Activated naive CD8-positive, alpha-beta T cell treated with anti-CD3 and anti-CD28 coated beads, Interleukin-2, amount 10 ng/mL, durations not matched to agents 7 days and 5 days (primary cell): ENCODE measurements around the gene C2orf80. TPM values are rescaled to one million over a fixed set of nuclear protein-coding genes. Genes with fewer than 3 reads are reported as not detected.
"Not testable (repeated sequence)": the region's sequence is repeated elsewhere in the genome, so short reads cannot be mapped to it uniquely, and the experiment has no call there.

ENCODE experiments used
- ATAC-seq: fragments of 150-1000 bp; cut with Tn5 transposase; one replicate; pipeline ENCODE4 v1.10.0; 2021; ENCODE audit warnings: low read depth, moderate library complexity
- POLR2A ChIA-PET: fragments of 350-600 bp; sonication (Branson Sonifier 250); formaldehyde crosslinking; loops from one replicate; lab custom pipeline; 2021; ENCODE audit warnings: antibody characterized with exemption; lab: Charles Lee
- DNase-seq: peaks from one replicate; pipeline ENCODE4 v3.0.0; 2021
- H3K27ac Mint-ChIP-seq: one replicate; pipeline ENCODE4 v1.8.0; 2022; ENCODE audit warnings: mild to moderate bottlenecking, mixed read lengths
- H3K27me3 Mint-ChIP-seq: one replicate; pipeline ENCODE4 v1.8.0; 2022; ENCODE audit warnings: mild to moderate bottlenecking, moderate library complexity, mixed read lengths
- H3K36me3 Mint-ChIP-seq: one replicate; pipeline ENCODE4 v1.8.0; 2021; ENCODE audit warnings: mild to moderate bottlenecking, mixed read lengths
- H3K4me1 Mint-ChIP-seq: one replicate; pipeline ENCODE4 v1.8.0; 2021; ENCODE audit warnings: mixed read lengths
- H3K4me3 Mint-ChIP-seq: one replicate; pipeline ENCODE4 v1.8.0; 2022; ENCODE audit warnings: mild to moderate bottlenecking, moderate library complexity, mixed read lengths
- H3K9me3 Mint-ChIP-seq: one replicate; pipeline ENCODE4 v1.8.0; 2021; ENCODE audit warnings: mixed read lengths
- total RNA-seq, 2 experiments: library from RNA; stranded (reverse); gene quantifications; one replicate each; pipeline ENCODE4 v1.2.3, GENCODE V29; 2021

Gene C2orf80
- total RNA-seq, 2 experiments from 2014 or later = not detected

- H3K4me3 Mint-ChIP-seq, H3K27me3 Mint-ChIP-seq, POLR2A ChIA-PET, DNase-seq, H3K27ac Mint-ChIP-seq, ATAC-seq, H3K9me3 Mint-ChIP-seq, H3K36me3 Mint-ChIP-seq: not testable (repeated sequence)
- peaks cover 11% of the 10 kb centered on the region for H3K4me1 Mint-ChIP-seq
Observed at GRCh38 chr2:208138334-208138733, 51.5 kb downstream of the C2orf80 start.

- H3K27ac Mint-ChIP-seq = peak overlapping the region; percentile 31
- ATAC-seq = no peak
- no peak for DNase-seq
- peaks cover 12% of the 10 kb centered on the region for H3K27me3 Mint-ChIP-seq
- POLR2A ChIA-PET = no interaction called here
- H3K9me3 Mint-ChIP-seq = peaks cover 3% of the 10 kb centered on the region
- H3K4me3 Mint-ChIP-seq = no peak overlapping the region
- peaks cover 5% of the 10 kb centered on the region for H3K36me3 Mint-ChIP-seq
- peaks cover 11% of the 10 kb centered on the region for H3K4me1 Mint-ChIP-seq
Observed at GRCh38 chr2:208136716-208137094, 53.1 kb downstream of the C2orf80 start.

- POLR2A ChIA-PET = no interaction called here
- H3K27ac Mint-ChIP-seq = peak overlapping the region; percentile 31
Observed at GRCh38 chr2:208135794-208136715, 53.8 kb downstream of the C2orf80 start.

GRCh38 chr2:208134928-208135586, 54.8 kb downstream of the C2orf80 start:
- POLR2A ChIA-PET = no interaction called here
- ATAC-seq = peak; percentile 96
- Mint-ChIP-seq H3K36me3 (peaks cover 5% of the 10 kb centered on the region), H3K4me1 (peaks cover 11% of the 10 kb centered on the region), H3K4me3 (peak overlapping the region; percentile 64), H3K9me3 (peaks cover 3% of the 10 kb centered on the region), H3K27me3 (peaks cover 12% of the 10 kb centered on the region), H3K27ac (peak overlapping the region; percentile 73)
- no peak for DNase-seq

More at GRCh38 chr2:208135794-208136715, 53.8 kb downstream of the C2orf80 start:
- Mint-ChIP-seq H3K4me3 (no peak overlapping the region), H3K27me3 (peaks cover 12% of the 10 kb centered on the region), H3K36me3 (peaks cover 5% of the 10 kb centered on the region), H3K4me1 (peaks cover 11% of the 10 kb centered on the region), H3K9me3 (peaks cover 3% of the 10 kb centered on the region)
- DNase-seq (no peak), ATAC-seq (no peak)

- DNase-seq (no peak), ATAC-seq (no peak)
- Mint-ChIP-seq H3K4me1 (peaks cover 10% of the 10 kb centered on the region), H3K4me3 (no peak overlapping the region), H3K27ac (no peak overlapping the region), H3K36me3 (no peaks in the 10 kb centered on the region), H3K9me3 (peaks cover 2% of the 10 kb centered on the region), H3K27me3 (peaks cover 33% of the 10 kb centered on the region)
- POLR2A ChIA-PET = no interaction called here
Observed at GRCh38 chr2:208130712-208131110, 59.1 kb downstream of the C2orf80 start.

- H3K4me3 Mint-ChIP-seq = no peak within 1 kb of the TSS
- H3K36me3 Mint-ChIP-seq = peaks cover 2% of the 10 kb centered on the region
- DNase-seq (no peak), ATAC-seq (no peak)
- peaks cover 40% of the 10 kb centered on the region for H3K27me3 Mint-ChIP-seq
- H3K9me3 Mint-ChIP-seq = peaks cover 2% of the 10 kb centered on the region
- no peak within 1 kb of the TSS for H3K27ac Mint-ChIP-seq
- POLR2A ChIA-PET = no interaction called here
- H3K4me1 Mint-ChIP-seq = peaks cover 7% of the 10 kb centered on the region
Observed at GRCh38 chr2:208129744-208130711, 59.8 kb downstream of the C2orf80 start, which contains the start of gene CRYGC. Gene CRYGC, minus strand, starts transcription at chr2:208129828. Its CDS starts 36 bp downstream, at chr2:208129792.

GRCh38 chr2:208128136-208128535, 61.7 kb downstream of the C2orf80 start:
- Mint-ChIP-seq H3K27me3 (peaks cover 53% of the 10 kb centered on the region), H3K4me3 (no peak overlapping the region), H3K27ac (no peak overlapping the region), H3K4me1 (peaks cover 11% of the 10 kb centered on the region), H3K36me3 (peaks cover 2% of the 10 kb centered on the region), H3K9me3 (peaks cover 2% of the 10 kb centered on the region)
- ATAC-seq = no peak
- POLR2A ChIA-PET = no interaction called here
- no peak for DNase-seq

GRCh38 chr2:208127090-208127489, 62.7 kb downstream of the C2orf80 start:
- Mint-ChIP-seq H3K4me1 (peaks cover 11% of the 10 kb centered on the region), H3K27me3 (peaks cover 42% of the 10 kb centered on the region), H3K27ac (no peak overlapping the region), H3K9me3 (peaks cover 2% of the 10 kb centered on the region), H3K36me3 (peaks cover 2% of the 10 kb centered on the region), H3K4me3 (no peak overlapping the region)
- DNase-seq (no peak), ATAC-seq (no peak)
- POLR2A ChIA-PET = no interaction called here

- peaks cover 11% of the 10 kb centered on the region for H3K4me1 Mint-ChIP-seq
- H3K36me3 Mint-ChIP-seq = peaks cover 2% of the 10 kb centered on the region
- POLR2A ChIA-PET = interaction anchor here (0.8 kb wide), 1 partner anchor 194 kb away, joined by 3 read pairs; no protein-coding TSS in a partner anchor
- DNase-seq (no peak), ATAC-seq (no peak)
- H3K27me3 Mint-ChIP-seq = peaks cover 48% of the 10 kb centered on the region
- no peak overlapping the region for H3K27ac Mint-ChIP-seq
- H3K9me3 Mint-ChIP-seq = peaks cover 2% of the 10 kb centered on the region
- H3K4me3 Mint-ChIP-seq = peak overlapping the region; percentile 19
Observed at GRCh38 chr2:208125251-208125650, 64.6 kb downstream of the C2orf80 start.

GRCh38 chr2:208124013-208124715, 65.7 kb downstream of the C2orf80 start, which contains the start of gene CRYGD:
Gene CRYGD, minus strand, starts transcription at chr2:208124524. Its CDS starts 51 bp downstream, at chr2:208124473.
- H3K4me3 Mint-ChIP-seq = peak within 1 kb of the TSS; percentile 53
- H3K27me3 Mint-ChIP-seq = peaks cover 45% of the 10 kb centered on the region
- H3K36me3 Mint-ChIP-seq, POLR2A ChIA-PET, H3K27ac Mint-ChIP-seq, H3K9me3 Mint-ChIP-seq: not testable (repeated sequence)
- ATAC-seq = peak; percentile 83
- H3K4me1 Mint-ChIP-seq = peaks cover 13% of the 10 kb centered on the region
- peak; percentile 43 for DNase-seq

- POLR2A ChIA-PET = no interaction called here
- DNase-seq (no peak), ATAC-seq (no peak)
- peaks cover 37% of the 10 kb centered on the region for H3K27me3 Mint-ChIP-seq
- peaks cover 2% of the 10 kb centered on the region for H3K9me3 Mint-ChIP-seq
- H3K27ac Mint-ChIP-seq = no peak overlapping the region
- no peak overlapping the region for H3K4me3 Mint-ChIP-seq
- H3K36me3 Mint-ChIP-seq = peaks cover 2% of the 10 kb centered on the region
- H3K4me1 Mint-ChIP-seq = peaks cover 13% of the 10 kb centered on the region
Observed at GRCh38 chr2:208122248-208122647, 67.6 kb downstream of the C2orf80 start.

GRCh38 chr2:208118918-208119317, 70.9 kb downstream of the C2orf80 start:
- no peak for DNase-seq
- Mint-ChIP-seq H3K27ac (no peak overlapping the region), H3K4me3 (no peak overlapping the region), H3K36me3 (no peaks in the 10 kb centered on the region), H3K27me3 (peaks cover 14% of the 10 kb centered on the region), H3K9me3 (no peaks in the 10 kb centered on the region), H3K4me1 (peaks cover 5% of the 10 kb centered on the region)
- no peak for ATAC-seq
- POLR2A ChIA-PET = no interaction called here
